GM10248 (cell line): ENCODE data around the gene FKBP3.

Experiments
- CTCF ChIA-PET: fragments of 300-600 bp; sonication (Branson Sonifier 250); formaldehyde crosslinking; extraction: SDS; loops from one replicate; lab custom pipeline; 2021; ENCODE audit warnings: antibody characterized with exemption; lab: Yijun Ruan, JAX
- POLR2A ChIA-PET: fragments of 350-650 bp; sonication (Branson Sonifier 250); formaldehyde crosslinking; extraction: SDS; loops from one replicate; lab custom pipeline; 2020; ENCODE audit warnings: antibody characterized with exemption; lab: Yijun Ruan, JAX
- DNase-seq: peaks from one replicate; pipeline ENCODE4 v3.0.0; 2012; ENCODE audit errors: extremely low spot score
- TF ChIP-seq, protein P1 (sequence below): IDR thresholded peaks from 2 replicates; pipeline ENCODE4 v1.5.1; 2012; ENCODE audit warnings: mild to moderate bottlenecking, low read depth; ENCODE audit errors: extremely low read depth, missing control alignments, control extremely low read depth

FKBP3 gene

GRCh38 chr14:45072126-45072525, 62.2 kb downstream of the FKBP3 start:
- TF ChIP-seq, protein P1, sequence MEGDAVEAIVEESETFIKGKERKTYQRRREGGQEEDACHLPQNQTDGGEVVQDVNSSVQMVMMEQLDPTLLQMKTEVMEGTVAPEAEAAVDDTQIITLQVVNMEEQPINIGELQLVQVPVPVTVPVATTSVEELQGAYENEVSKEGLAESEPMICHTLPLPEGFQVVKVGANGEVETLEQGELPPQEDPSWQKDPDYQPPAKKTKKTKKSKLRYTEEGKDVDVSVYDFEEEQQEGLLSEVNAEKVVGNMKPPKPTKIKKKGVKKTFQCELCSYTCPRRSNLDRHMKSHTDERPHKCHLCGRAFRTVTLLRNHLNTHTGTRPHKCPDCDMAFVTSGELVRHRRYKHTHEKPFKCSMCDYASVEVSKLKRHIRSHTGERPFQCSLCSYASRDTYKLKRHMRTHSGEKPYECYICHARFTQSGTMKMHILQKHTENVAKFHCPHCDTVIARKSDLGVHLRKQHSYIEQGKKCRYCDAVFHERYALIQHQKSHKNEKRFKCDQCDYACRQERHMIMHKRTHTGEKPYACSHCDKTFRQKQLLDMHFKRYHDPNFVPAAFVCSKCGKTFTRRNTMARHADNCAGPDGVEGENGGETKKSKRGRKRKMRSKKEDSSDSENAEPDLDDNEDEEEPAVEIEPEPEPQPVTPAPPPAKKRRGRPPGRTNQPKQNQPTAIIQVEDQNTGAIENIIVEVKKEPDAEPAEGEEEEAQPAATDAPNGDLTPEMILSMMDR, result no peak
- CTCF ChIA-PET, result interaction anchor here (1.8 kb wide), 1 partner anchor 9 kb away, joined by 6 read pairs; no protein-coding TSS in a partner anchor
- DNase-seq, result no peak
- POLR2A ChIA-PET, result no interaction called here

DNA sequence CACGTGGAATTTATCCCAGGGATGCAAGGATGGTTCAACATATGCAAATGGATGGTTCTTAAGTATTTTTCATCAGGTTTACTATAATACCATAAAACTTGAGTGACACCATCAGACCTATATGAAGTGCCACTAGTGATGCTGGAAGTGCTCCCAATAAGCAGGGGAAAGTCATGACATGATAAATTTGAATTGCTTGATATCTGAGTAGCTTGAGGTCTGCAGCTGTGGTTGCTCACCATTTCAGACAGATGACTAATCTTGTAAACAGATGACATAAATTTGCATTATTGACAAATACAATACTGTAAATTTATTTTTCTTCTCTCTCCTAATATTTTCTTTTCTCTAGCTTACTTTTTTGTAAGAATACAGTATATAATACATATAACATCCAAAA, 64.1 kb downstream of the FKBP3 start:
- ChIA-PET POLR2A (no interaction called here), CTCF (interaction anchor here (1.8 to 2.3 kb wide), 2 partner anchors 9 to 11 kb away, joined by 6 to 8 read pairs; no protein-coding TSS in a partner anchor)
- TF ChIP-seq, protein P1, result no peak
- no peak for DNase-seq

- ChIA-PET CTCF (interaction anchor here (0.9 to 3.4 kb wide), 3 partner anchors 10 to 30 kb away, joined by 3 to 13 read pairs (median 7); no protein-coding TSS in a partner anchor), POLR2A (no interaction called here)
- TF ChIP-seq, protein P1, result no peak
- DNase-seq, result no peak
These were observed 65.9 kb downstream of the FKBP3 start for GRCh38 chr14:45068396-45068795.

DNA sequence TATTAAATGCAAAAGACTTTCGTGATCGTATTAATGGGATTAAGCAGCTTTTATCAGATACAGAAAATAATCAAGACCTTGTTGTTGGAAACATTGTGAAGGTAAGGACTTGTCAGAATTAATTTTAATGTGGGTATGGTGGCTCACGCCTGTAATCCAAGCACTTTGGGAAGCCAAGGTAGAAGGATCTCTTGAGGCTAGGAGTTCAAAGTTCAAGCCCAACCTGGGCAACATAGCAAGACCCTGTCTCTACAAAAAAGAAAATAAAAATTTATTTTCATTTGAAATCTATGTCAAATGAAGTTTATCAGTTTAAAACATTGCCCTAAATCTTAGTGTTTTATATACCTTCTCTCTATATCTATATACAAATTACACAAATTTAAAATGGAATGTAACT, 67.6 kb downstream of the FKBP3 start:
- TF ChIP-seq, protein P1, result no peak
- ChIA-PET POLR2A (no interaction called here), CTCF (interaction anchor here (0.8 to 3.4 kb wide), 4 partner anchors 12 to 187 kb away, joined by 3 to 13 read pairs (median 5); no protein-coding TSS in a partner anchor)
- no peak for DNase-seq

GRCh38 chr14:45065956-45066355, 68.3 kb downstream of the FKBP3 start:
- TF ChIP-seq, protein P1, result no peak
- DNase-seq, result no peak
- ChIA-PET POLR2A (no interaction called here), CTCF (interaction anchor here (1.0 to 3.4 kb wide), 3 partner anchors 12 to 57 kb away, joined by 3 to 13 read pairs (median 3); no protein-coding TSS in a partner anchor)
